Stimulated activated CD4-positive, alpha-beta T cell treated with anti-CD3 and anti-CD28 coated beads, Interleukin-4, amount 100 ng/mL, for 1 hour (primary cell): ENCODE data around the gene NUP50.
A peak's percentile ranks its signal among the peaks of the same experiment; 100 is the strongest.

ENCODE experiments used
- DNase-seq: peaks from one replicate; pipeline ENCODE4 v3.0.0-alpha.2; 2020

NUP50 gene, protein sequence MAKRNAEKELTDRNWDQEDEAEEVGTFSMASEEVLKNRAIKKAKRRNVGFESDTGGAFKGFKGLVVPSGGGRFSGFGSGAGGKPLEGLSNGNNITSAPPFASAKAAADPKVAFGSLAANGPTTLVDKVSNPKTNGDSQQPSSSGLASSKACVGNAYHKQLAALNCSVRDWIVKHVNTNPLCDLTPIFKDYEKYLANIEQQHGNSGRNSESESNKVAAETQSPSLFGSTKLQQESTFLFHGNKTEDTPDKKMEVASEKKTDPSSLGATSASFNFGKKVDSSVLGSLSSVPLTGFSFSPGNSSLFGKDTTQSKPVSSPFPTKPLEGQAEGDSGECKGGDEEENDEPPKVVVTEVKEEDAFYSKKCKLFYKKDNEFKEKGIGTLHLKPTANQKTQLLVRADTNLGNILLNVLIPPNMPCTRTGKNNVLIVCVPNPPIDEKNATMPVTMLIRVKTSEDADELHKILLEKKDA

DNA sequence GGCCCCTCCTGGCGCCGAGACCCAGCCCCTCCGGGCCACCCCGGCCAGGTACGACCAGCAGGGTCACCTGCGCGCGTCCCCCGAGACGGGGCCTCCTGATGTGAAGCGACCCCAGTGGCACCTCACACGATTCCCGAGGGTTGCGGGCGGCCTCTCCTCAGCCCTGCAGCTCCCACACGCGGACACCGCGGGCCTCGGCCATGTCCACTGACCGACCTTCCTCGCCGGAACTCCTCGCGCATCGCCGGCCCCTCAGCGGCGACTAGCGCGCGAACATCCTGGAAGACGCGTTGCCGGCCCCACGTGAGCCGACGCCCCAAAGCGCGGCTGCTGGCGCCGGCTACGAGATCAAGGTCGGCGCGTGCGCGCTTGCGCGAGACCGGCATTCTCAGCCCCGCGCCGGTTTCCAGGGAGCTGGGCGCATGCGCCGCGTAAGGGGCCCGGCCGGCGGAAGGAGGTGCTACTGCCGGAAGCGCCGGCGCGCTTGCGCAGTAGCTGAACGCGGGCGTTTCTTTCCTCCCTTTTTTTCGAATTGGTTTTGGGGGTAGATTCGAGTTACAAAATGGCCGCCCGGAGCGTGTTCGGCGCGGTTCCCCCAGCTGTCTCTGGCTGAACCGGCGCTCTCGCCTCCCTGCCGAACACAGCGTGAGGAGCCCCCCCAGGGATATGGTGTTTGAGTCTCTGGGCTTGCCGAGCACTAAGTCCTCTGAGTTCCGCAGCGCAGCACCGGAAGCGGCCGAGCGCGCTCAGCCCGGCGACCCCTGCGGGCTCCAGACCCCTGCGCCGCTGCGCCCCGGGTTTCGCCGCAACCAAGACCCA is at the start of gene NUP50:
TSS of gene NUP50 (plus strand) at position 475 of the 819 bp plus-strand sequence. CDS start 4,253 bp downstream, outside the sequence.
- DNase-seq: peak; percentile 96

DNA sequence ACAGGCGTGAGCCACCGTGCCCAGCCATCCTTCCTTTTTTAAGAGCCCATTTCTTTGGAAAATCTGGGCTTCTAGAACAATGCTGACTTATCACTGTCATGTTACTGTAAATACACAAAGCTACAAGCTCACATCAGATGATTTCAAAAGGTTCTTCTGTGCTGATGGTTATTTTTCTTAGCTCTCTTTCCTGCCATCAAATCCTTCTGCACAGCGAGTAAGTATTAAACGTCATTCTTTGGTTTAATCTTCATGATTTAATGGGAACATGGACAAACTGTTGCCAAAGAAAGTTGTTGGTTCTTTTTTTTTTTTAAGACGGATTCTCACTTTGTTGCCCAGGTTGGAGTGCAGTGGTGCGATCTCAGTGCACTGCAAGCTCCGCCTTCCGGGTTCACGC is 43.3 kb upstream of the NUP50 start:
- DNase-seq: no peak

DNA sequence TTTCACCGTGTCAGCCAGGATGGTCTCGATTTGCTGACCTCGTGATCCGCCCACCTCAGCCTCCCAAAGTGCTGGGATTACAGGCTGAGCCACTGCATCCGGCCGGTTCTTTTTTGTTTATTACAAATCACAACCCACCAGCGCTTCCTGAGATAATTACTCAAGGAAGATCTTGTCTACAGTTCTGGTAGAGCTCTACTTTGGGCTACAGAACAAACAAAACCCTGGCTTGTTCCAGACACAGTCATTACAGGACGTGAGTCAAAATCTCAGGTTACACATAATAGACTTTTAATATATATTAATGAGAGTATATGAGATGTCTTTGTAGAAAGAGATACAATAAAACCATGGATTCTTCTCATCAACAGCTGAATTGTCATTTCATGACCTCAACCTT is 42.8 kb upstream of the NUP50 start:
- DNase-seq: no peak

DNA sequence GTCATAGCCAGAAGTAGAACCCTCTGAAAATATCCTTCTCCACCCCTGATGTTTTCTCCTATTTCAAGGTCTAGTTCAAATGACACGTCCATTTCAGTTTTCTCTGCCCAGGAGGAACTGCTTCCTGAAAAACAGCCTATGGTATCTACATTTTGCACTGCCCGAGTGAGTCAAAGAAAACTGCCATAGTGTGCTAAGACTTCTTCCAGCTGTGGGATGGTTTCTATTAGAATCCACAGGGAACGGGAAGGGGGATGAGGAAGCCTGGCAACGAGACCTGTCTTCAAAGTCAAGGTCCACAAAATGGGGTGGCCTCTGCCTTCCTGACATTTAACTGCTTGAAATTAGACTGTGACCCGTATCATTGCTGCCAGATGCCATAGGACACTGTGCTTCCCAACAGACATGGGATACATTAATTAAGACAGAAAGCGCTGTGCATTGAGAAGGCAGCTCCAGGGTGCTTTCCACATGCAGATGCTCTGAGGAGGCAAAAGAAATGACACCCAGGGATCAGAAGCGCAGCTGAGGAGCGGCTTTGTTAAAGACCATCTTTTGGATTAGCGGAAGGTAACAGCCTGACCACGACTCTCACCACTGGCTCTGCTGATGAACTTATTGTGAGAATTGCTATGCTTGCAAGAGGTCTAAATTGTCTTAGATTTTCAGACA is 39.4 kb upstream of the NUP50 start:
- DNase-seq: no peak

DNA sequence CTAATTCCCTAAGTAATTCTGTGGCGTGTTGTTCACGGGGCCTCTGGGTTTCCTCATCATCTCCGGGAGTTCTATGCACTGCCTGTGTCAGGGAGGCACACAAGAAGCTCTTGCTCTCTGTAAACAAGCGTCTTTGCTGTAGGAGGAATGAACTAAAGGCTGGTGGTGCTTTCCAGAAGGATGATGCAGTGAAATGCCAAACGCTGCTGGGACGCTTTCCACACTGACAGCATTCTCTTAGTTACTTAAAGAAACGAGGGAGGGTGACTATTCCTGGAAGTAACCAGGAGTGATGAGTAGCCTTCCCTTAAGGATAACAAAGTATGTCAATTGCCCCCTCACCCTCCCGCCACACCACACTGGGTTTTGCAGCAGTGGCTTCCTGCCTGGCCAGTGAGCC is 38.5 kb upstream of the NUP50 start:
- no peak for DNase-seq

DNA sequence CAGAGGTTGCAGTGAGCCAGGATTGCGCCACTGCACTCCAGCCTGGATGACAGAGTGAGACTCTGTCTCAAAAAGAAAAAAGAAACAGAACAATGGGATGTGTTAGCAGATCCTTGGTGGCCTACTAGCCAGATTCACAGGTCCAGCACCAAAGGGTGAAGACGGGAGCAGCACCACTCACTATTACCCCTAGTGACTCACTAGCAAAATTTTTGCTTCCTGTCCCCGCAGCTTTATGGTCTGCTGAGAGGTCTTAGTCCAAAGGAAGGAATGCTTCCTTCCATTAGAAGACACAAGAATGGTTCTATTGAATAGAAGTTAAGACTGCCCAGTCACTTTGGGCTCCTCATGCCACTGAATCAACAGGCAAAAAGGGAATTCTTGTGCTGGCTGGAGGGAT is 35.9 kb upstream of the NUP50 start:
- DNase-seq: no peak

DNA sequence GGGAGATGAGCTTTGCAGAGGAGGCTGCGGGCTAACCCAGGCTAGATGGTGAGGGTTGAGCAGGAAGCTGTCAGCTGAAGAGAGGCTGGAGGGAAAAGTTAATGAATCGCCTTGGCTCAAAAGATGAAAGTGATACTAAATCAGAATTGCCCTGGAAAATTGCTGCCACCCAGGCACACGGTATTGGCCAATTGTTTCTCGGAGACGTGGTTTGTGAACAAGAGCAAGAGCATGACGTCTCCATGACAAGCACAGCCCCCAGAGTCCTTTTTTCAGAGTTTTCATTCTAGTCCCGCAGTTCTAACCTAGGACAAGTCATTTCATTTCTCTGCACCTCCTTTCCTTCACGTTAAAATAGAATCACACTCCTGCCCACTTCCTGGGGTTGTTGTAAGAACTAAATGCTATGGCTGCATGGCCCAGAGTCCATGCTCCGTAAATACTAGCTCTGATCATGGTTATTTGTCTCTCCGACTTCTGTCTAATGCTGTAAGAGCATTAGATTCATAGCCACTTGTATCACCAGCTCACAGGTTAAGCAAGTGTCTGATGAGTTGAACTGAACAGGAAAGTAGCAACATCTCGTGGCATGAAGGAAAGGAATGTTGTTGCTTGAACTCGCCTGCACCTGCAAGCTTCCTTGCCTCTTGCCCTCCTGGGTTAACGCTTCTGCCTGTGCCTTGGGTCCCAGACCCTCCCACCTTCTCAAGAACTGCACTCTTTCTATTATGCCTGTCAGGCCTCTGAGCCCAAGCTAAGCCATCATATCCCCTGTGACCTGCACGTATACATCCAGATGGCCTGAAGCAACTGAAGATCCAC is 33.8 kb upstream of the NUP50 start:
- DNase-seq: no peak

DNA sequence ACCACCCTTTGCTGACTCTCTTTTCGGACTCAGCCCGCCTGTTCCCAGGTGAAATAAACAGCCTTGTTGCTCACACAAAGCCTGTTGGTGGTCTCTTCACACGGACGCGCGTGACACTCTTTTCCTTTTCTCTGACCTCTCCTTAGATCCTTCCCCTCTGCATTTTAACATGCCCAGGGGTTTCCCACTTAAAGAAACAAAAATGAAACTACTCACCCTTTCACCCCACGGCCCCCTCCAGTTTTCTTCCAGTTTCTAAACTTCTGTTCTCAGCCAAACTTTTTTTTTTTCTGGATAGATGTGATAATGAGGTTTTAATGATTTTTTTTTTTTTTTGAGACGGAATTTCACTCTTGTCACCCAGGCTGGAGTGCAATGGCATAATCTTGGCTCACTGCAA is 32.8 kb upstream of the NUP50 start:
- no peak for DNase-seq

DNA sequence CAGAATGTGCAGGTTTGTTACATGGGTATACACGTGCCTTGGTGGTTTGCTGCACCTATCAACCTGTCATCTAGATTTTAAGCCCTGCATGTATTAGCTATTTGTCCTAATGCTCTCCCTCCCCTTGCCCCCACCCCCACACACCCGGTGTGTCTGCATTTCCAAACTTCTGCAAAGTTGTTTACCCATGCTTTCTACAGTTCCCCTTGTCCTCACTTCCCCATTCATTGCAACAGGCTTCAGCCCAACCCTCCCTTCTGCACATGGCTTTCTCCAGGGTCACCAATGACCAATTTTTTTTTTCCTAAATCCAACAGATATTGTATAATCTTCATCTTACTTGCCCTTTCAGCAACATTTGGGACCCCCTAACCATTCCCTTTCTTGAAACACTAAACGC is 32.0 kb upstream of the NUP50 start:
- DNase-seq: no peak

DNA sequence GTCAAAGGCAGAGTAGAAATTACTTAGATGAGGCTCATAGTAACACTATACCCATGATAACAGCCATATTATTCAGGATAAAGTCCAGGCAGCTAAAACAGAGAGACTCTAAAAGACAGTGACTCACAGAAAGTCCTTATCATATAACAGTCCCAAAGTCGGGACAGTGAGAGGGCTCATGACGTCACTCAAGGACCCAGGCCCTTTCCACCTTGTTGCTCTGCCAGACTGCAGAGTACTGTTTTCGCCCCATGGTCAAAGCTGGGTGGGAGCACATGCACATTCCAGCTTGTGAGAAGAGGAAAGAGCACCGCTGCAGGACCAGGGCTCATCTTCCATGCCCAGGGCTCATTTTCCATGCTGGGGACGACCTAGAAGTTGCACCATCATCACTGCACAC is 29.4 kb upstream of the NUP50 start:
- no peak for DNase-seq

DNA sequence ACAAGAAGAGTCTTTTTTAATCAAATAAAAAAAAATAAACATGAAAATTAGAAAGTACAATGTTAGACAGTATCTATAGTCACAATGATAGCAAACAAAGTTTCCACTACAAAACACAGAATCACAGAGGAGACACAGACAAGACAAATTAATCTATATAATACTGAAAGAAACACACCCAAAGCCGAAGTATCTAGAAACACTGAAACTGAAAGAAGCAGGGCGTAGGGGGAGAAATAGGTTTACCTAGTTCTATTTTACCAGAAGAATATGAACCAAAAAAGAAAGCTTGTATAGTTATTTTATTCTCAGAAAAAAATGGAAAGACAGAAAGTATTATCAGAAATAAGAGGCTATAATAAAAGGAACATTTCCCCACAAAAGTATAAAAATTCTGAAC is 27.1 kb upstream of the NUP50 start:
- DNase-seq: no peak

DNA sequence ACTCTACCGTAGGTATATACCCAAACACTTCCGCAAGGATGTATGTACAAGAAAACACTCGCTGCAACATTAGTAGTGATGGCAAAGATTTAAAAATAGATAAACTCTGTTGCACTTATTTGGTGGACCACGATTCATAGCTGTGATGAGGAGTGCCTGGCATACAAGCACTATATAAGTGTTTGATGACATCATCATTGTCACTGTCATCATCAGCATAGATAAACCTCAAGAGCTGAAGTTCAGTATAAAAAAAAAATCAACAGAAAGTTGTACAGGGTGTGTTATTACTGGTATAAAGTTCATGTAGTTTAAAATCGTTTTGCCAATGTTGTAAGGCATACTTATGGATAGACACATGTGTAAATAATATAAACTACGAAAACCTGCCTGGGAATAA is 24.0 kb upstream of the NUP50 start:
- DNase-seq: no peak

DNA sequence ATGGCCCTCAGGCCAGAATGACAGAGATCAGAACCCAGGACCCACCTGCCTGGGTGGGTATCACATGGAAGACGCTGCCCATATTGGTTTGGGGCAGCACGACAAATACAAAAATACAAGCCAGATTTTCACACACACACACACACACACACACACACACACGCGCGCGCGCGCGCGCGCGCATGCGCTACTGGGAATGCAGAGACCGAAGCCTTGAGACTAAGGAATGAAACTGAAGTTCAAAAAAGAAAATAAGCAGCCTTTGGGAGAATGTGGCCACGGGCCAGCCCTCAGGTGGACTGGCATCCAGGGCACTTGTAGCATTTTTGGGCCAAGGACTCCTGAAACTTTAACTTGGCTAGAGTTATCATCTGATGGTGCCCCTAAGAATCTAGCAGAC is 21.3 kb upstream of the NUP50 start:
- no peak for DNase-seq

DNA sequence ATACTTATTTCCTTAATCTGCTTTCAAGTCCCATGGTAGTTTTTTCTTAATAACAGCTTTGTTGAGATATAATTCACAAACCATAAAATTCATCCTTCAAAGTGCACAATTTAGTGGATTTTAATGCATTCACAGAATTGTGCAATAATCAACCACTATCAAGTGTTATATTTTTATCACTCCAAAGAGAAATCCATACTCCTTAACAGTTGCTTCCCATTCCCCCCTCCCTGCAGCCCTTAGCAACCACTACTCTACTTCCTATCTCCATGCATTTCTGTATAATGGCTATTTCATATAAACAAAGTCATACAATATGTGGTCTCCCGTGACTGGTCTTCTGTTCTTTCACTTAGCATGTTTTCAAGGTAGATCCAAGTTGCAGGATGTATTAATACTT is 18.8 kb upstream of the NUP50 start:
- DNase-seq: no peak

DNA sequence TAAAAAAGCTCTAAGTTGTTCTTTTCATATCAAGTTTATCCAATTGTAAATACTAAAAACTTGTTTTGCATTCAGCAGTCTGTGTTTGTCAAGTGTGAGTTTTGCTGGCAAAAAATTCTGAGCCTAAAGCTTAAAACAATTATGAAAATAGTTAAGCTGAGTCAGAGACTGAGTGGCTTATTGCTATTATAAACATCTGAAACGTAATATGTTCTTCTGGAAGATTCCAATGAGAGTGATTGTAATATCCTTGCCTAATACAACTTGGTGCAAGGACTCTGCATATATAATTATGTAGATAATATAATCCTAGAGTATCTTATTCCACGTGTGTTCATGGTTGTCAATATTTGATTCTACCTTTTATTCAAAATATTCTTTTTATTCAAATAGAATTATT is 14.1 kb upstream of the NUP50 start:
- no peak for DNase-seq

DNA sequence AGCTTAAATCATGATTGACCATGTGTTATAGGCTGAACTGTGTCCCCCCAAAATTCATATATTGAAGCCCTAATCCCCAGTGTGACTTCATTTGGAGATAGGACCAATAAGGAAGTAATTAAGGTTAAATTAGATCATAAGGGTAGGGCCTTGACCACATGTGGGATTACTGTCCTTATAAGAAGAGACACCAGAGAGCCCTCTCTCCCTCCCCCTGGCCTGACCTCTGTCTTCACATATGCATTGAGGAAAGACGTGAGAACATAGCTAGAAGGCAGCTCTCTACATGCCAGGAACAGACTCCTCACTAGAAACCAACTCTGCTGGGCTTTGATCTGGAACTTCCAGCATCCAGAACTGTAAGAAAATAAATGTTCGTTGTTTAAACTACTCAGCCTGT is 13.6 kb upstream of the NUP50 start:
- no peak for DNase-seq

DNA sequence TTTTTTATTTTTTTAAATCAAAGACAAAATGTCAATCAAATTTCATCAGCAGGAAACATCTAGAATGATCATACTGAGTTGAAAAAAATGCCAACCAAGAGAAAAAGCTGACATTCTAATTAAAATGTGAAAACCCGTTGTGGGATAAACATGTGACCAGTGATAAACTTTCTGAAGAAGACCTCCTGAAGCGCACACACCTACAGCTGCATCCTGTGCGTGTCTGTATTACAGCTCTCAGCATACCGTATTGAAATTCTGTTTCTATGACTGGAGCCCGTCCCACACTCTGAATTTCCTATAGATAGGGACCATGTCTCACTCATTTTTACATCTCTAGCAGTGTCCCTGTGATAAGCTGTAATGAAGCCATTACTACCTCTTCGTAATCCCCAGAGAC is 12.2 kb upstream of the NUP50 start:
- DNase-seq: no peak

DNA sequence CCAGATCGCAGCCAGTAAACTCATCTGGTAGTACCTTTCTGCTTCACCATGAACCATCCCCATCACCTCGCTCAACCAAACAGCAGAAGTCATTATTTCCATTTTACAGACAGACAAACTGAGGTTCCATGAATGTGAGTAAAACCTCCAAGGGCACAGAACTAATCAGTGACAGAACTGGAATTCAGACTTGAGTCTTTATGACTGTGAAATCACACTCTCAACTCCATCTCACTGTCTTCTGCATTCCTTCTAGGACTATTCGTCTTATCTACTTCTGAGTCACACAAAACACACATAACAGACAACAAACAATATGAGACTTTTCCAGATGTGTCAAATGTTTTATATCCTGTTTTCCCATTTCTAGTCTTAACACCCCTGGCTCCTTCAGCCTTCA is 9.3 kb upstream of the NUP50 start:
- no peak for DNase-seq

DNA sequence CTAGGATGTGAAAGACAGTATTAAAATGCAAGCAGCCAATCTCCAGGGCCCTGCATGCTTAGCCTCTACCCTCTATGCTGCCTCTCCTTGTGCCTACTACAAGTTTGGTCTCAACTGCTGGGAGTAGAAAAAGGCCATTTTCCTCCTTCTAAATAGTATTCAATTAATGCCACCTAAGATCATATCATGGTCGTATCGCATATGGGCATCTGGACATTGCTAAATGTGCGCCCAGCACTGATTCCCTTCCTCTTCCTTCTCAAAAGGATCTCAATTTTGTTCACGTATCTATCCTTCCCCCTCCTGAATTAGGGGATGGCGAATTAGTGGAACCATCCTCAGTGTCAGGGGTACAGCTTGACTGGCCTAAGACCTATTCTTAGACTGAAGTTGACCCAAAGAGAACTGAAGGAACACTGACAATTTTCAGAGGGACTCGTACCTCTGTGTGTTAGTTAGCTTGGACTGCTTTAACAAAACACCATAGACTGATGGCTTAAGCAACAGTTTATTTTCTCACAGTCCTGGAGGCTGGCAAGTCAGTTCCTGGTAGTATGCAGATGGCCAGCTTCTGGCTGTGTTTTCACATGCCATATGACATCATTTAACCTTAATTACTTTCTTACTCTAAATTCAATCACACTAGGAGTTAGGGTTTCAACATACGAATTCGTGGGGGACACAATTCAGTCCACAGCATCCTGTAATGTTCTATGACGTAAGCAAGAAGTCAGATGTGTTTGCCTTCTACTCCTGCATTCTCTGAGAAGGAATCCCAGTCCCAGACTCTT is 8.5 kb upstream of the NUP50 start:
- DNase-seq: no peak

DNA sequence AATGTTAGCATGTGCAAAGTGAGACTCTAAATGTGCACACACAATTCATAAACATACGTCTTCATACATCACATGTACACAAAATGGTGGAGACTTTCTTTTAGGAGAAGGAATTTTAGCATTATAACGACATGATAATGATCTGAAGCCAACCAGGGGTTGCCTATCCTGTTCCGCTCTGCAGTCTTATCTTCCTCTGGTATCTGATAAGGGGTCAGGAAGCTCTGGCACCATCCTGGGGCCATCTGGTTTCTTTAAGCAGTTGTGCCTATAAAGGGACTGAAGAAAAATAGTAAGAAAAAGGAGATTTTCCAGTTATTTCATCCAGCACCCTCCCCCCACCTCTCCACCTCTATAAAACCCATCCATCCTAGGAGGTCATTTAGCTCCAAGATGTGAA is 5.8 kb upstream of the NUP50 start:
- no peak for DNase-seq

DNA sequence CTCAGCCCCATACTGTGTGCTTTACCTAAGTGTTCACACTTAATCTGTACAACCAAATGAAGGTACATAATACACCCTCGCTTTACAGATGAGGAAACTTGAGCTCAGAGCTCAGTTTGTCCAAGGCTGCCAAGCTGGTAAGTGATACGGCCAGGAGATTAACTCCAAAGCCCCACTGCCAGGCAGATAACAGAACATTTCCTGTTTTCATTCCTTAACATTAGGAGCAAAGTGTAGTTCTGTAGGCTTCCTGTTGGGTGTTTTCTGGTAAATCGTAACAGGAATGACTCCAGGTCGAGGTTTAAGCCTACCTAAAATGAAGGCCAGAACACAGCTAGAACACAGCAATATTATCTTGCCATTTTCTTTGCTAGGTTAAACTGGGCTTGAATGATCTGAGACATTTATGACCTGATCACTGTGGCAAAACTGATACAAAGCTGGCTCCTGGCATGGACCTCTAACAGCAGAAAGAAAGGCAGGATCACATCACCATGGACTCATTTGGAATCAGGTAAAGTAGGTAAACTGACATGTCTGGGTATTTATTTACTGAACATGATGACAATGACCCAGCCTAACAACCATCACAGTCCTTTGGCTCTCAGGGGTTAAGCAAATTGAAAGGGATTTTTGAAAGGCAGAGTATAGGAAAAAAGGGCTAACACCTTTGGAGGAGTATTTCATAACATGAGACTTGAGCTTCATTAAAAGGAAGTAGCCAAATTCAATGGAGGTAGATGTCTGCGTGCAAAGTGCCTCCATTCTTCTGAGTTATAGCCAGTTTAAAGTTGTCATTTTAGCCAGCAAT is 3.9 kb upstream of the NUP50 start:
- DNase-seq: no peak
